GM18505 (cell line): ENCODE results near the gene CXCL14.
"Not testable (repeated sequence)": the region's sequence is repeated elsewhere in the genome, so short reads cannot be mapped to it uniquely, and the experiment has no call there.

ENCODE experiments used
- ATAC-seq: cut with Tn5 transposase; IDR thresholded peaks from one replicate; pipeline ENCODE4 v1.9.1; 2021; ENCODE audit not compliant: unreplicated experiment
- POLR2A ChIP-seq: IDR thresholded peaks from 4 replicates; pipeline ENCODE4 v1.6.1; 2011; ENCODE audit warnings: borderline replicate concordance; ENCODE audit not compliant: insufficient read depth, insufficient read length; ENCODE audit errors: extremely low read depth

CXCL14 gene

DNA sequence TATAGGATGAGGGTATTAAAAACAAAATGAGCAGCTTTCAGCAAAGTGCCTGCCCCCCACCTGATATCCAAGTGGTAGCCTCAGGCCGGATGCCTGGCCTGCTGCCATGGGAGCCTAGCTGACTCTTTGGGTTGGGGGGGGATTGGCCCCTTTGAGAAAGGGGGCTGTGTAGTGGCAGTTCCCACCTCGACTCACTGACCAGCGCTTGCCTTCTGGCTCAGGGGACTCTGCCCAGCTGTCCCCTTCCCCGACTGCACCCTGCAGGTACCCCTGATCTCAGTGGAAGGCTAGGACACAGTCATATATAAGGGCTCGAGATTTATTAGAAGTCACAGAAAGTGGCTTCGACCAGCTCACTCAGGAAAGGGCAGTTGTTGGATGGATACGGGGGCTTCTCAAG lies 41.5 kb downstream of the CXCL14 start:
- no peak for TF ChIP-seq POLR2A
- ATAC-seq, result no peak

DNA sequence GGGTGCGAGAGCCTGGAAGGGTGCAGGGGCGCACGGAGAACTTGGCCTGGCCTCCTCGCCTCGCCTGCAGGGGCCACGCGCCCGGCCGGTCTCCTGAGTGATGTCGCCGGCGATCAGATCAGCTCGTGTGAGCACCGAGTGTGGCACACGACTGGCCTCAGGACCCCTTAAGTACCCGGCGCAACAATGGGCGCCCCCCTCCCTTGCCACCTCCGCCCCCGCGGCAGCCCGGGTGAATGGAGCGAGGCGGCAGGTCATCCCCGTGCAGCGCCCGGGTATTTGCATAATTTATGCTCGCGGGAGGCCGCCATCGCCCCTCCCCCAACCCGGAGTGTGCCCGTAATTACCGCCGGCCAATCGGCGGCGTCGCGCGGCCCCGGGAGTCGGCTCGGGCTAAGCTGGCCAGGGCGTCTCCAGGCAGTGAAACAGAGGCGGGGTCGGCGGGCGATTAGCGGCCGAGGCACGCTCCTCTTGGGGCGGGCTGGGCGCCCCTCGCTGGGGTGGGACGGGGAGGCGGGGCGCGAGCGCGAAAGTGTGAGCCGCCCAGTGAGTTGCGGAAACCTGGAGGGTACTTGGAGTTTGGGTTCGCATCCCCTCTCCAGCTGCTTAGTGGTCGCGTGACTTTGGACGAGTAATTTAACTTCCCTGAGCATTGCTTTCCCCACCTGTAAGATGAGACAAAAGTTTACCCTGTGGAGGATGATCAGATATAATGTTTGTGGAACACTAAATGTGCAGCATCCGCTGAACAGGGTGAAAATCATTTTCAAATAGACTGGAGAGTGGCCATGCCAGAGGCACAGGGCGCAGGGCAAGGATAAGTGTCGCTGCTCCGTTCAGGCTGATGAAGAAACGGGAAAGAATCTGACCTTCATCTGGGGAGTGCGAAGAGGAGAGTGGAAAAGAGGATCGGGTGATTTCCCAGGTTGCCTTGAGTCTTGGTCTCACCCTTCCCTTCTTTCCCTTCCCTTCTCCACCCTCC lies 42.7 kb downstream of the CXCL14 start, which contains the start of gene NEUROG1:
NEUROG1 (minus strand) TSS at position 145 of the 982 bp plus-strand sequence. CDS start 274 bp downstream, outside the sequence.
- TF ChIP-seq POLR2A, result no peak
- ATAC-seq, result no peak

DNA sequence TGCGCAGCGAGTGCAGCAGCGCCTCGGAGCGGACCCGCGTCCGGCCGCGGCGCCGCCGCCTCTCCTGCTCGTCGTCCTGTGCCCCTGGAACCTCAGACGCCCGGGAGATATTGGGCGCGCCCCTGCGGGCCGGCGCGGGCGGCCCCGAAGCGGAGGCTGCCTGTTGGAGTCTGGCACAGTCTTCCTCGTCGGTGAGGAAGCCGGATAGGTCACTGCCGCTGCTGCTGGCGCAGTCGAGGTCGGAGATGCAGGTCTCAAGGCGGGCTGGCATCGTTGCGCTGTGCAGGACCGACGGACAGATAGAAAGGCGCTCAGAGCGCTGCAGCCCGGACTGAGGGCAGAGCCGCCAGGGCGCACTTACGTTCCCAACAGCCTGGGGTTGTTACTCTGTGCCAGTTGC lies 43.4 kb downstream of the CXCL14 start:
- TF ChIP-seq POLR2A, result no peak
- no peak for ATAC-seq

DNA sequence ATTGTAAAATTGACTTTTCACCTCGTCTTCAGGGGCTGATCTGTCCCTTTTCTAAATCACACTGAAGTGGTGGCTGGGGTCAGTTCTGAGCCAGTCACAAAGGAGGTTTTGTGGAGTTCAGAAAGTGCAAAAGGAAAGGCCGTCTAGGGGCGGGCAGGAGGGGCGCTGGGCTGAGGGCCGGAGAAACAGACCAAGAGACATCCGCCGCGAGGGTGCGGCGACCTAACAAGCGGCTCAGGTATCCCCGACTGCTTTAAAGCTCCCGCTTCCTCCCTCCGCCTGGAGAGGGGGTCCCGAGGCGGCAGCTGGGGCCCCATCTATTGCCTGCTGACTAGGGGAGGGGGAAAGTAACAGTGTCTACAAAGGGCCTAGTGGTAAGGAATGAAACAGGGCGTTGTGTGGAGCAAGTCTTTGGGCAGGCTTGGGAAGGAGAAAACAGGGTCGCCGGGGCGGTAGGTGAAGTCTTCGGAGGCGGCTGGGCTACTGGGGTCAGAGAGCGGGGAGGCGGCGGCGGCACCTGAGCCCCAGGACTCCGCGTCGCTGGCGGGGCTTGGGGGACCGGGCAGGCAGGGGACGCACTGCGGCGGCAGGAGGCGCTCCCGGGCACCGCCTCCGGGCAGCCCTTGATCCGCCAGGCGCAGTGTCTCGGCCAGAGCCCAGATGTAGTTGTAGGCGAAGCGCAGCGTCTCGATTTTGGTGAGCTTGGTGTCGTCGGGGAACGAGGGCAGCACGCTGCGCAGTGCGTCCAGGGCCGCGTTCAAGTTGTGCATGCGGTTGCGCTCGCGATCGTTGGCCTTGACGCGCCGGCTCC lies 44.0 kb downstream of the CXCL14 start:
- TF ChIP-seq POLR2A, result no peak
- ATAC-seq, result no peak

DNA sequence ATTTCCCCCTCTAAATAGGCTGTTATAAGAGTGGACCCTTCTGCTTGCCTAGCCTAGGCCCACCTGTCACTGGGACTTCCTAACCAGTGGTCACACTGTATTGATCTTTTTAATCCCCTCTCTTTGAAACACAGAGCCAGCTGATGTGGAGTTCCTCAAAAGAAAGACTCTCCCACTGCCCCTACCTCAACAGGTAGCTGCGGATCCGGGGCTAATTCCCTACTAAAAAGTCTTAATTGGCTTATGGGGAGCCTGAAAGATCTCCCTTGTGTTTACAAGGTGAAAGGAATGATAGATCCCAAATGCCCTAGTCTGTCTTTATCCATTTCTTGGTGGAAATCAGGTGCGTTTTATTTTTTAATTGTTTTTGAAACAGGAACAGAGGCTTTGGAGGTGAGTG lies 45.0 kb downstream of the CXCL14 start:
- TF ChIP-seq POLR2A, result no peak
- no peak for ATAC-seq

DNA sequence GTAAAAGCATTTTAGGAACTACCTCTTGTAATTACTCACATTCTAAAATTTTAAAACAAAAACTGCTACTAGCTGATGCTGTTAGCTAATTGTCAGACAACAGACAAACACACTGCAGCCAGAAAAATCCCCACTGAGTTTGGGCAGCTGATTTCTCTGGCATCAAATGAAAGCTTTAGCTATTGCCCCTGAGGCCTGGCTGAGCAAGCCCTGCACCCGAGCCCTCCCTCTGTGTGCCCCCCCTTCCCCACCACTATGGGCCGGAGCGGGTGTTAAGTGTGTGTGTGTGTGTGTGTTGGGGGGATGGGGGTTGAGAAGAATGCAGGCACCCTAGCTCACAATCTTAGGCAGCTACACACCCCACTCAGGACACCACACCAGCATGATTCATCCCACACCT lies 45.5 kb downstream of the CXCL14 start:
- ATAC-seq, result no peak
- TF ChIP-seq POLR2A, result no peak

DNA sequence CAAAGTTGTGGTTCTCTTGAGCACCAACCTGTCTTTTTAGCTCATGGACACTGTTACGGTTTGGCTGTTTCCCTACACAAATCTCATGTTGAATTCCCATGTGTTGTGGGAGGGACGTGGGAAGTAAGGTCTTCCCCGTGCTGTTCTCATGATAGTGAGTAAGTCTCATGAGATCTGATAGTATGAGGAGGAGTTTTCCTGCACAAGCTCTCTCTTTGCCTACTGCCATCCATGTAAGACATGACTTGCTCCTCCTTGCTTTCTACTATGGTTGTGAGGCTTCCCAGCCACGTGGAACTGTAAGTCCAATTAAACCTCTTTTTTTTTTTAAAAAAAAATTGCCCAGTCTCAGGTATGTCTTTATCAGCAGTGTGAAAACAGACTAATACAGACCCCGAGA lies 49.2 kb downstream of the CXCL14 start:
- ATAC-seq, result not testable (repeated sequence)

DNA sequence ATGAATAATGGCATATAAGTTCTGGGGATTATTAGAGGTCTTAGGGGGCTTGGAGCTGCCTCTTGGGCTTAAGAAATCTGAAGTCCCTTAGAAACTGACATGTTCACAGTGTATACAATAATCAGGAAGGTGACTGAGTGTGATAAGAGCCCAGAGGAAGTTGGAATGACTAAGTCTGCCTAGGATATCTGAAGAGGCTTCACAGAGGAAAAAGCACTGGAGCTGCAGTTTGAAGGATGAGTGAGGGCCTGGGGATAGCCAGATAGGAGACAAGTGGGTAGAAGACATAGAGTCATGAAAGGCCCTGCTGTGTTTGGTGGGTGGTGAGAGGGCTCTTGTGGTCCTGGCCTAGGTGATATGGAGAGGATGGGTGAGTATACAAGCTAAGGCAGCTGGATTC lies 51.9 kb downstream of the CXCL14 start:
- no peak for ATAC-seq
- TF ChIP-seq POLR2A, result no peak

DNA sequence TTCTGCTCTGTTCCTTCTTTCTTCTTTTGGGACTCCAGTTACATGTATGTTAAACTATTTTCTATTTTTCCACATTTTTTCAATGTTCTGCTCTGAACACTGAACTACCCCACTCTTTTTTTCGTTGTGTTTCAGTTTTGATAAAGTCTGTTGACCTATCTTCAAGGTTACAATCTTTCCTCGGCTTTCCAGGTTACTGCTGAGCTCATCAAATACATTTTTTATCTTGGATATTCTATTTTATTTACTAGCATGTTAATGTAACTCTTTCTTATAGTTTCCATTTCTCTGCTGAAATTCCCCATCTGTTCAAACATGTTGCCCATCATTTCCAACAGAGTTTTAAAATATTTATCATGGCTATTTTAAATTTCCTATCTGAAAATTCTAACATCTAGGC lies 56.8 kb downstream of the CXCL14 start:
- ATAC-seq, result no peak
- no peak for TF ChIP-seq POLR2A
